ENCODE results near the gene NCKAP5.

- no peak for TF ChIP-seq CTCF (IDR thresholded peaks at IDR 0.05; ENCODE audit: control extremely low read depth in 1 of 3, insufficient read depth in 1 of 3, low read depth in 1 of 3, low read length in 3 of 3)
- TF ChIP-seq KDM1A (IDR thresholded peaks at IDR 0.05; ENCODE audit: borderline replicate concordance, low read length), result no peak
- no peak for TF ChIP-seq SUZ12 (IDR thresholded peaks at IDR 0.05; ENCODE audit: low read length)
- no peak for TF ChIP-seq EP300 (IDR thresholded peaks at IDR 0.05; ENCODE audit: borderline replicate concordance in 1 of 2, low read depth in 2 of 2, low read length in 2 of 2)
- no peak for TF ChIP-seq NANOG (IDR thresholded peaks at IDR 0.05; ENCODE audit: insufficient read depth, low read depth, low read length, poor library complexity, severe bottlenecking)
- no peak for TF ChIP-seq CHD2 (IDR thresholded peaks at IDR 0.05; ENCODE audit: low read length)
- no peak for TF ChIP-seq ASH2L (IDR thresholded peaks at IDR 0.05; ENCODE audit: low read length)
Measured at GRCh38 chr2:133393895-133394294, 174.4 kb downstream of the NCKAP5 start.
